Measurements from ENCODE around the gene PEAR1. TPM values are rescaled to one million over a fixed set of nuclear protein-coding genes. Genes with fewer than 3 reads are reported as not detected.

PEAR1 gene
- total RNA-seq, 1 experiment from 2014 or later = 0.39 TPM

DNA sequence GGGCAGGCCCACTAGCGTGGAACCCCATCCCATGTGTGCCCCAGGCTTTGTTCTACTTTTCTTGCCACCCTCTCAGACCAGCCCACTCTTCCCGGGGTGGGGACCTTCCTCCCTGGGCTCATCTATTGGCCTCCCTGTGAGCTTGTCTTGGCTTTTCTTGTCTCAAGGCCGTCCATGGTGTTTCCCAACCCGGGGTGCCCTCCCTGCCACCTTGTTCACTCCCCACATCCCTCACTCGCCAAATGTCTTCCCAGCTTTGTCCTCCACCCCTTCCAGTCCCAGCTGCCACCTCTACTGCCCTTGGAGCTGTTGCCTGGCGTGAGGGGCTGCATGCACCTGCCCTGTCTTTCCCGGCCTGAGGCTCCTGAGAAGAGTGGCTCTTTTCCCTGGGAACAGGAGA lies 45.3 kb downstream of the PEAR1 start:
- no peaks in the 10 kb centered on the region for H3K9me3 Mint-ChIP-seq
- H3K27ac Mint-ChIP-seq = peak overlapping the region in 1 of 3 experiments; percentile 87; a peak in 3 of 7 replicates
- H2BK15ac ChIP-seq (ENCODE audit: low read depth, low read length) = no peak overlapping the region

More for the DNA sequence above, 45.3 kb downstream of the PEAR1 start:
- Mint-ChIP-seq H3K4me3 (no peak overlapping the region), H3K36me3 (ENCODE audit: insufficient read depth in 1 of 3, low read depth in 3 of 3) (peaks cover 25 to 81% (median 77%) of the 10 kb centered on the region in 3 experiments), H3K27me3 (ENCODE audit: low read depth) (no peaks in the 10 kb centered on the region; the same call in none of the 2 replicates), H3K4me1 (peaks cover 7 to 13% of the 10 kb centered on the region in 2 experiments)
- H4K20me1 ChIP-seq (ENCODE audit: control insufficient read depth, insufficient read depth, insufficient read length) = no peaks in the 10 kb centered on the region
- no peak overlapping the region for H2BK5ac ChIP-seq (ENCODE audit: insufficient read length, low read length)
- no peak overlapping the region for H3K9ac ChIP-seq (ENCODE audit: extremely low read depth, insufficient read length, low read length)
- no peak overlapping the region for H4K91ac ChIP-seq (ENCODE audit: insufficient read length, low read depth, low read length)
- H4K8ac ChIP-seq (replicated peaks; ENCODE audit: insufficient read length, low read depth, low read length) = no peak overlapping the region
- no peak overlapping the region for H2BK20ac ChIP-seq (ENCODE audit: low read depth, low read length, poor library complexity, severe bottlenecking)
- WGBS (ENCODE audit: extremely low coverage, insufficient read length, low lambda C conversion rate) = no CpG with 5 or more reads among the region's 7 CpGs
- no peak overlapping the region for H3K14ac ChIP-seq (ENCODE audit: insufficient read depth, low read length)
- no peak overlapping the region for H2AK5ac ChIP-seq (ENCODE audit: insufficient read length, low read length)
- no peaks in the 10 kb centered on the region for H3K27me3 ChIP-seq (ENCODE audit: insufficient read depth, low read length)
- no peak overlapping the region for H3K18ac ChIP-seq (ENCODE audit: insufficient read length, low read depth, low read length)
- no peak overlapping the region for H2BK120ac ChIP-seq (ENCODE audit: low read depth, low read length, poor library complexity, severe bottlenecking)
- no peak overlapping the region for H3K56ac ChIP-seq (ENCODE audit: insufficient read length, low read depth, low read length)
- no peak overlapping the region for H4K5ac ChIP-seq (ENCODE audit: insufficient read length, low read depth, low read length)
- H3K23me2 ChIP-seq (ENCODE audit: insufficient read length, low read depth, low read length, poor library complexity, severe bottlenecking) = no peaks in the 10 kb centered on the region
- TF ChIP-seq, protein P1, sequence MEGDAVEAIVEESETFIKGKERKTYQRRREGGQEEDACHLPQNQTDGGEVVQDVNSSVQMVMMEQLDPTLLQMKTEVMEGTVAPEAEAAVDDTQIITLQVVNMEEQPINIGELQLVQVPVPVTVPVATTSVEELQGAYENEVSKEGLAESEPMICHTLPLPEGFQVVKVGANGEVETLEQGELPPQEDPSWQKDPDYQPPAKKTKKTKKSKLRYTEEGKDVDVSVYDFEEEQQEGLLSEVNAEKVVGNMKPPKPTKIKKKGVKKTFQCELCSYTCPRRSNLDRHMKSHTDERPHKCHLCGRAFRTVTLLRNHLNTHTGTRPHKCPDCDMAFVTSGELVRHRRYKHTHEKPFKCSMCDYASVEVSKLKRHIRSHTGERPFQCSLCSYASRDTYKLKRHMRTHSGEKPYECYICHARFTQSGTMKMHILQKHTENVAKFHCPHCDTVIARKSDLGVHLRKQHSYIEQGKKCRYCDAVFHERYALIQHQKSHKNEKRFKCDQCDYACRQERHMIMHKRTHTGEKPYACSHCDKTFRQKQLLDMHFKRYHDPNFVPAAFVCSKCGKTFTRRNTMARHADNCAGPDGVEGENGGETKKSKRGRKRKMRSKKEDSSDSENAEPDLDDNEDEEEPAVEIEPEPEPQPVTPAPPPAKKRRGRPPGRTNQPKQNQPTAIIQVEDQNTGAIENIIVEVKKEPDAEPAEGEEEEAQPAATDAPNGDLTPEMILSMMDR (conservative IDR thresholded peaks at IDR 0.05) = no peak
- no peaks in the 10 kb centered on the region for H3K4me1 ChIP-seq (ENCODE audit: insufficient read depth, low read length)
- H3K9me3 ChIP-seq (ENCODE audit: control insufficient read depth, low read depth, low read length) = no peaks in the 10 kb centered on the region
- no peak overlapping the region for H3K27ac ChIP-seq (ENCODE audit: insufficient read length, low read depth, low read length)
- H2AFZ ChIP-seq (ENCODE audit: low read length) = no peak overlapping the region
- H3K23ac ChIP-seq (ENCODE audit: insufficient read length, low read depth, low read length) = no peak overlapping the region
- no peak overlapping the region for H2BK12ac ChIP-seq (ENCODE audit: insufficient read length, low read depth, low read length)
- H3K4me2 ChIP-seq (ENCODE audit: insufficient read depth, insufficient read length, low read length) = no peak overlapping the region
- H3K4ac ChIP-seq (ENCODE audit: low read depth, low read length) = no peak overlapping the region
- no peaks in the 10 kb centered on the region for H3K79me1 ChIP-seq (ENCODE audit: insufficient read depth, low read depth, low read length, poor library complexity, severe bottlenecking)
- H3K79me2 ChIP-seq (ENCODE audit: insufficient read depth, low read length) = no peaks in the 10 kb centered on the region
- H3T11ph ChIP-seq (ENCODE audit: low read length) = no peak overlapping the region
- no peak for DNase-seq
